HG03159 (cell line): Measurements from ENCODE around the gene TBC1D30.
"Not testable (repeated sequence)": the region's sequence is repeated elsewhere in the genome, so short reads cannot be mapped to it uniquely, and the experiment has no call there.

Experiments
- ATAC-seq: cut with Tn5 transposase; IDR thresholded peaks from one replicate; pipeline ENCODE4 v1.9.1; 2021; ENCODE audit warnings: mild to moderate bottlenecking, moderate library complexity; ENCODE audit not compliant: unreplicated experiment

Gene TBC1D30

GRCh38 chr12:64806173-64806572 lies 18.3 kb upstream of the TBC1D30 start:
- ATAC-seq: no peak

DNA sequence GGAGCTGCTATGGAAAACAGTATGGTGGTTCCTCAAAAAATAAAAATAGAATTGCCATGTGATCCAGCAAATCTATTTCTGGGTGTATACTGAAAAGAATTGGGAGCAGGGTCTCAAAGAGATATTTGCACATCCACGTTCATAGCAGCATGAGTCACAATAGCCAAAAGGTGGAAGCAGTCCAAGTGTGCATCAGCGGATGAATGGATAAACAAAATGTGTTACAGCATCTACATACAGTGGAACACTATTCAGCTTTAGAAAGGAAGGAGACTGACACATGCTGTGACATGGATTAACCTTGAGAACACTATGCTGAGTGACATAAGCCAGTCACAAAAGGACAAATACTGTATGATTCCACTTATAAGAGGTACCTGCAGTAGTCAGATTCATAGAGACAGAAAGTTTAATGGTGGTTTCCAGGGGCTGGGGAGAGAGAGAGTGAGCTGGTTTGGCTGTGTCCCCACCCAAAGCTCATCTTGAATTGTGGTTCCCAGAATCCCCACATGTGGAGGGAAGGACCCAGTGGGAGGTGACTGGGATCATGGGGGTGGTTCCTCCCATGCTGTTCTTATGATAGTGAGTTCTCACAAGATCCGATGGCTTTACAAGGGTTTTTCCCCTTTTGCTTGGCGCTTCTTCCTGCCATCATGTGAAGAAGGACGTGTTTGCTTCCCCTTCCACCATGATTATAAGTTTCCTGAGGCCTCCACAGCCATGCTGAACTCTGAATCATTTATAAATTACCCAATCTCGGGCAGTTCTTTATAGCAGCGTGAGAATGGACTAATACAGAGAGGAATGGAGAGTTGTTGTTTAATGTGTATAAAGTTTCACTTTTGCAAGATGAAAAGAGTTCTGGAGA lies 17.6 kb upstream of the TBC1D30 start:
- no peak for ATAC-seq

- no peak for ATAC-seq
These were observed 16.3 kb upstream of the TBC1D30 start for GRCh38 chr12:64808110-64808509.

DNA sequence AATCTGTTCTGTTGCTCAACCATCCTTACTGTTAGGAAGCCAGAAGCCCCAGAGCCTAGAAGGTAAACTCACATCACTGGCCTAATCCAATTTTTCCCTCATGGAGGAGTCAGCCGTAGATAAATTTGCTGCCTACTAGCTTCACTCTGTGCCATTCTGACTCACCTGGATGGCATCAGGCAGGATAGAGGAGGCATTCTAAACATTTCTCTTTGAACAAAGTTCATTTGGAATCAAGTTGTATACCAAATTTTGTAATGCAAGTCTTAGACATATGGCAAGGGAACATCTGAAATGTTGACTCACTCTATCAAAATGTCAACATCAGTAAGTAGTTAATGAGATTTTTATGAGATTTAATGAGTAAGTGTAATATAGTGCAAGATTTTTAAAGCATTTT lies 13.6 kb upstream of the TBC1D30 start:
- ATAC-seq: no peak

- no peak for ATAC-seq
These were observed 10.7 kb upstream of the TBC1D30 start for GRCh38 chr12:64813723-64814122.

- no peak for ATAC-seq
These were observed 10.0 kb upstream of the TBC1D30 start for GRCh38 chr12:64814432-64814831.

- ATAC-seq: no peak
These were observed 4.5 kb upstream of the TBC1D30 start for GRCh38 chr12:64819816-64820402.

DNA sequence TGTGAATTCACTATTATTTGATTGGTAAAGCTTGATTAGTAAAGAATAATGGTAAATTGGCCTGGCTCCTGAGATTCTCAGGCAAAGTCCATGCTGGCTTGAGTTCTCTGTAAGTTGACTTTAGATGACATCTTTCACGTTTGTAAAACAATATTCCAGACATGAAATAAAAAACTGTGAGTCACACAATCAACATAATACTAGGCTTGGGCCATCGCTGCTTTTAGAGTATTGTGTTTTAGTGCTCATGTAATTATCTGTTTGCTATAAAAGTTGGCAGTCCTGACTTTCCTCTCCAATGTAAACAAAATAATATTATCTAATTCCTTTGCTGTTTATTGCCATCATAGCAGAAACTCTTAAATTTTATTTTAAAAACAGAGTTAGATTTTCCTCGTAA lies 3.9 kb upstream of the TBC1D30 start:
- no peak for ATAC-seq

- ATAC-seq: no peak
These were observed 3.3 kb upstream of the TBC1D30 start for GRCh38 chr12:64821116-64821630.

DNA sequence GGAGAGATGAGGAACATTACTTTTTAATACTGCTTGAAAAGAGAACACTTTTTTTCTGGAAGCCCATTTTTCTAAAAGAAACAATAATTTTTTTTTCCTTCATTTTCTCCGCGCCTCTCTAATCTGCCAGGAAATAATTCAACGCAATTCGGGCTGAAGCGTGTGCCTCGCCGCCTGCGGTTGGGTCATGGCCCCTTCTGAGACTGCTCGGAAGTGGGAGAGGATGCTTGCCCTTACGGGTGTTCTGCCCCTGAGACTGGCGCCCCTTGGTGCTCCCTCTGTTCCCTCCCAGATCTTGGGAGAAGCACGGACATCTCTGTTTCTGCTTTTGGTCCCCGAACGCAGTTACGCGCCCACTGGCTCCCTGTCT lies 332 bp upstream of the TBC1D30 start:
- no peak for ATAC-seq

- ATAC-seq: no peak
These were observed 935 bp downstream of the TBC1D30 start for GRCh38 chr12:64825143-64826021.

DNA sequence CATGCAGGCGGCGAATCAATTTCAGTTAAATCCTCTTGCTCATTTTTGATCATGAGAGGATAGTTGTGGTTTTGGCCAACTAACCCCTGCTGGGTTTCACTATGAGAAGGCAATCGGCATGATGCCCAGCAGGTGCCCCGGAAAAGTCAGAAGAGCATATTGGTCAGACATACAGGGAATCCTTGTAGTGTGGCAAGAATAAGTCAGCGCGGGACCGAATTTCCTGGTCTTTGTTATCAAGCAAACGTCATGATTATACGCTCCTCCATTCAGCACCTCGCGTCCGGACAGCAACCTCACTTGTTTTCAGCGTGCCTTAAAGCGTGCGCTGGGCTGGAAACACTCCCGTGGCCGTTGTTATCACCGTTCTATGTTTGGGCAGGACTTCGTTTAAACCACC lies 1.8 kb downstream of the TBC1D30 start:
- ATAC-seq: peak; percentile 57

DNA sequence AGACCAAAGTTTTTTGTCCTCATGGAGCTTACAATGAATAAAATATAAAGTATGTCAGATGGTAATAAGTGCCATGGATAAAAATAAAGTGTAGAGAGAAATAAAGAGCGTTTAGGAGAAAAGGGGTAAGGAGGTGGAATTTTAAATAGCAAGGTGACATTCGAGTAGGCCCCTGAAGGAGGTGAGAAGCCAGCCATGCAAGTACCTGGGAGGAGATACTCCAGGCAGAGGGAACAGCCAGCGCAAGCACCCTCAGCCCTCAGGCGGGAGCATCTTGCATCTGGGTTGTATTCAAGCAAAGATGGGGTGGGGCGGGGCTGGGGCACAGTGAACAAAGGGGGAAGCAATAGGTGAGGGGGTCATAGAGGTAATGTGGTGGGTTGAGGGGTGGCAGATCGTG lies 4.3 kb downstream of the TBC1D30 start:
- ATAC-seq: no peak

DNA sequence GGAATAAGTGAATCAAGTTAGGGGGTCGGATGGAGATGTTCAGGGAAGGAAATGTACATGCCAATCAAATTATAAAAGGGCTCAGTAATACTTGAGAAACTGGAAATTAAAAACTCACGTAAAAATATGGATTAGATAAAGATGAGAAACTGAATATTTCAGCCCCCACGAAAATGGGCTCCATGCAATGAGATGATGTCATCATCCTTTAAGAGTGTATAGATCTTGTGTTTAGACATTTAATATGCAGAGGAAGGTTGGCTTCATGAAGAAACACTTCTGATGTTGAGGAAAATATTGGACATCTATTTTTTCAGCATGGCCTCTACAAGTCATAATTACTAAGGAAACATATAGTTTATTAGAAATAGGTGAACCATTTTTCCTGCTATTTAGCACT lies 9.5 kb downstream of the TBC1D30 start:
- no peak for ATAC-seq

- no peak for ATAC-seq
These were observed 11.5 kb downstream of the TBC1D30 start for GRCh38 chr12:64835901-64836300.

DNA sequence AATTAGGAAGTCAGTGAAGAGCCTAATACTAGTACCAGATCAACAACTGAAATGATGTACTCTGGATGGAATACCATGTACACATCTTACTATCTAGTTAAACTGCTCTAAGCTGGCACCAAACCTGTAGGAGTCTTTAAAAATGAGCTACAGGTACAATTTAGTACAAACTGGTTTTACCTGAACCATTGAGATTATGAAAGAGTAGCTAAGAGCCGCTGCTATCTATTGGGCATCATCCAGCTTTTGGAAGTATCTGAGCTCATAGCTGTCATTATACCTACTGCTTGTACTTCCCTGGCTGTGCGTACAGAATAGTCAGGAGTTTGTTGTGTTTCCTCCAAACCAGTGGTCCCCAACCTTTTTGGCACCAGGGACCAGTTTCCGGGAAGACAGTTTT lies 12.4 kb downstream of the TBC1D30 start:
- ATAC-seq: no peak

- ATAC-seq: no peak
These were observed 13.0 kb downstream of the TBC1D30 start for GRCh38 chr12:64837427-64837826.

- ATAC-seq: no peak
These were observed 15.7 kb downstream of the TBC1D30 start for GRCh38 chr12:64840119-64840518.

DNA sequence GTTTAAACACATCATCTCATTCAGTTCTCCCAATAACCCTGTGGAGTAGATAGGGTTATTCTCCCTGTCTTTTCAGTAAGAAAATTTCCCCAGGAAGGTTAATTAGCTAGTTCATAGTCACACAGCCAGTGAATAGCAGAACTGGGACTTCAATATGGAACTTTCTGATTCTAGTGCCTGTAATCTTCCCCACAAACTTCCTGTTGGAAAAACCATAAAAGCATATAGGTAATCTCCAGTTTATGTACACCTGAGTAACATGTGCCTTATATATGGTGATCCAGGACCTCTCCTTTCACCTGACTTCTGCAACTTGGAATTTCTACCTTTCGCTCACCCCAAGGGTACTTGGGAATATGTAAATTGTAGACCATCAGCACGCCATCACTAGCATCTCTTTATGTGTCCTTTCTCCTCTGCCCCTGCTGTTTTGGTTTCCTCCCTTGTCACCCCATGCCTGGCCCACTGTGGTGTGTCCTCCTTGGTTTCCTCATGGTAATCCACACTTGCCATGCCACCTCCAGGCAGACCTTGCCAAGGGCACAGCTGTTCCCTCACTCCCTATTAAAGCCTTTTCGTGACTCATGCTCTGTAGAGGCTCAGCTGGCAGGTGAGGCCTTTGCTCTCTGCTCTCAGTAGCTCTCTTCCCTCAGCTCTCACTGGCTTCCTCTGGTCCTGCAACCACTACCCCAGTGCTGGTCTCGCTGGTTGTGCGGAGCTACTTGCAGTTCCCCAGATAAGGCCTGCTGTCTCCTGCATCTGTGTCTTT lies 16.7 kb downstream of the TBC1D30 start:
- no peak for ATAC-seq

GRCh38 chr12:64848409-64848808 lies 24.0 kb downstream of the TBC1D30 start:
- ATAC-seq: not testable (repeated sequence)
